ENCODE results near the gene MAP3K13.
"Not testable (repeated sequence)": the region's sequence is repeated elsewhere in the genome, so short reads cannot be mapped to it uniquely, and the experiment has no call there.

MAP3K13 gene

GRCh38 chr3:185405243-185405642, 42.3 kb downstream of the MAP3K13 start:
- no peak for DNase-seq (ENCODE audit: low read depth)
- TF ChIP-seq CTCF (conservative IDR thresholded peaks at IDR 0.05; ENCODE audit: low read depth, low read length): no peak
- no peak overlapping the region for H3K4me3 ChIP-seq (ENCODE audit: low read depth, low read length)

- TF ChIP-seq CTCF (conservative IDR thresholded peaks at IDR 0.05; ENCODE audit: low read depth, low read length): no peak
- H3K4me3 ChIP-seq (ENCODE audit: low read depth, low read length): no peak overlapping the region
- DNase-seq (ENCODE audit: low read depth): no peak
Measured at GRCh38 chr3:185405664-185406063, 42.7 kb downstream of the MAP3K13 start.

- no peak for TF ChIP-seq CTCF (conservative IDR thresholded peaks at IDR 0.05; ENCODE audit: low read depth, low read length)
- no peak for DNase-seq (ENCODE audit: low read depth)
- H3K4me3 ChIP-seq (ENCODE audit: low read depth, low read length): no peak overlapping the region
Measured at GRCh38 chr3:185406121-185406620, 43.2 kb downstream of the MAP3K13 start.

- DNase-seq (ENCODE audit: low read depth): peak; percentile 23
- no peak for TF ChIP-seq CTCF (conservative IDR thresholded peaks at IDR 0.05; ENCODE audit: low read depth, low read length)
- no peak overlapping the region for H3K4me3 ChIP-seq (ENCODE audit: low read depth, low read length)
Measured at GRCh38 chr3:185409957-185410356, 47.0 kb downstream of the MAP3K13 start.

GRCh38 chr3:185411133-185411532, 48.2 kb downstream of the MAP3K13 start:
- no peak for TF ChIP-seq CTCF (conservative IDR thresholded peaks at IDR 0.05; ENCODE audit: low read depth, low read length)
- no peak overlapping the region for H3K4me3 ChIP-seq (ENCODE audit: low read depth, low read length)
- no peak for DNase-seq (ENCODE audit: low read depth)

- DNase-seq (ENCODE audit: low read depth): no peak
- no peak overlapping the region for H3K4me3 ChIP-seq (ENCODE audit: low read depth, low read length)
- TF ChIP-seq CTCF (conservative IDR thresholded peaks at IDR 0.05; ENCODE audit: low read depth, low read length): no peak
Measured at GRCh38 chr3:185416513-185416912, 53.6 kb downstream of the MAP3K13 start.

- not testable (repeated sequence) for H3K4me3 ChIP-seq (ENCODE audit: low read depth, low read length); DNase-seq (ENCODE audit: low read depth)
Measured at GRCh38 chr3:185418561-185418977, 55.6 kb downstream of the MAP3K13 start.

All from choroid plexus epithelial cell (primary cell).